ENCODE results near the gene SACM1L.
A peak's percentile ranks its signal among the peaks of the same experiment; 100 is the strongest.
"Not testable (repeated sequence)": the region's sequence is repeated elsewhere in the genome, so short reads cannot be mapped to it uniquely, and the experiment has no call there.

Gene SACM1L

DNA sequence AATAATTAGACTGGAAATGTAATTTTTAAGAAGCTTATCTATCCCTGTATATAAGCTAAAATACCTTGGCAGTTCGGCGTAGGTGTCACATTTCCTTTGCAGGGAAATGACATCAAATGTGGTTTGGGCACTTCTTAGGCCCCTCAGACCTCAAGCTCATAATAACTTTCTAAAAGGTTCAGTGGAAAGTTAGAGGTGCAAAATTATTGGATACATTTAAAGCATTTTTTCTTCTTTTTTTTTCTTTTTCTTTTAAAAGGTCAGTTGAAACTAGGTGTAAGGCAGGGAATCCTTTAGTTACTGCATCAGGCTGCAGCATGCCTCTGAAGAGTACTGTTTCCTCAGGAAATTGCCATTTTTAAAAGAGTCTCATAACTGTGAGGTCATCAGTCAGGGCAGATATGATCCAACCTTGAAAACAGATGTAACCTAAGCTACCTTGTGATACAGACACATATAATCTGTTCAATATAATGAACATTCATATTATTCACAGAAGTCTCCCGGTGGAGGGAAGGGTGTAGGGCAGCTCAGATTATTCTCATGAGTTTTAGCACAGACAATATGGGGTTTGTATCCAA is 4.8 kb downstream of the SACM1L start:
- DNase-seq = peak; percentile 34 to 41

DNA sequence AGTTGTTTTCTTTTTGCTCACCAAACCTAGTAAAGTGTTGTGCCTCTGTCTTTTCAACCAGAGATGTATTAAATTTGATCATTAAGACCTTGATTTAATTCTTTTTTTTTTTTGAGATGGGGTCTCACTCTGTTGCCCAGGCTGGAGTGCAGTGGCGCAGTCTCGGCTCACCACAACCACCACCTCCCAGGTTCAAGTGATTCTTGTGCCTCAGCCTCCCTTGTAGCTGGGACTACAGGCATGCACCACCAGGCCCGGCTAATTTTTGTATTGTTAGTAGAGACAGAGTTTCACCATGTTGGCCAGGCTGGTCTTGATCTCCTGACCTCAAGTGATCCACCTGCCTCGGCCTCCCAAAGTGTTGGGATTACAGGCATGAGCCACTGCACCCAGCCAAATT is 6.0 kb downstream of the SACM1L start:
- DNase-seq = not testable (repeated sequence)

DNA sequence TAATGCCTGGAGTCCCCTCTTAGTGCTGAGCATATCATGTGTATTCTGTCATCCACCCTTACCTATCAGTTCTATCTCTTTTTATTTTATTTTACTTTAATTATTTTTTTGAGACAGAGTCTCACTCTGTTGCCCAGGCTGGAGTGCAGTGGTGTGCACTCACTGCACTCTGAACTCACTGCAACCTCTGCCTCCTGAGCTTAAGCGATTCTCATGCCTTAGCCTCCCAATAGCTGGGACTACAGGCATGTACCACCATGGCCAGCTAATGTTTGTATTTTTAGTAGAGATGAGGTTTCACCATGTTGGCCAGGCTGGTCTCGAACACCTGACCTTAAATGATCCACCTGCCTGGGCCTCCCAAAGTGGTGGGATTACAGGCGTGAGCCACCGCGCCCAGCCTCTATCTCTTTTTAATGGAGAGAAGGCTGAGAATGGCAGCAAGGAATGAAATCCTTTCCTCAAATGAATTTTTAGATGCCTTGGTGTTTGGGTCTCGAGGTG is 11.4 kb downstream of the SACM1L start:
- DNase-seq = no peak

DNA sequence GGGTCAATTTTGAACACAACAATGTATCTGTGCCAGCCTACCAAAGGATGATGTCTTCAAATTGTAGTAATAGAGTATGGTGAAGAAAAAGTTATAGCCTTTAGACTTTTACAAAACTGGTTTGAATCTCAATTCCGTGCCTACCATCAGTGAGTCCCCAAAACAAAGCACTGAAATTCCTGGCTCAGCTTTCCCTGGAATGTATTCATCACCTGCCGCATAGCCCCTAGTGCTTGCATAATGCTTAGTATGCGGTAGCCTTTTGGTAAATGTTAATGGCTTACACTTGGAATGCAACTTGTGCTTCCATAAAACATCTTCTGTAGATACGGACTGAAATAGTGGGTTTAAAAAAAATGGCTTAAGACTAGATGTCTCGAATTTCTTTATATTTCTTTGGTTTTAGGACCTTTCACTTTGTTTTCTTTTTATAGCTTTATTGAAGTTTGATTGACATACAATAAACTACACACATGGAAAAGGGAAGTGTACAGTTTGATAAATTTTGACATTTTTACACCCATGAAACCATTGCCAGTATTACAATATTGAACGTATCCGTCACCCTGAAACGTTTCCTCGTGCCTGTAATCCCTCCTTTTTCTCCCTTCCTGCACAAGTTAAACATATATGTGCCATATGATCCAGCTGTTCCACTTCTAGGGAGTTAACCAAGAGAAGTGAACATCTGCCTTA is 12.1 kb downstream of the SACM1L start:
- no peak for DNase-seq

DNA sequence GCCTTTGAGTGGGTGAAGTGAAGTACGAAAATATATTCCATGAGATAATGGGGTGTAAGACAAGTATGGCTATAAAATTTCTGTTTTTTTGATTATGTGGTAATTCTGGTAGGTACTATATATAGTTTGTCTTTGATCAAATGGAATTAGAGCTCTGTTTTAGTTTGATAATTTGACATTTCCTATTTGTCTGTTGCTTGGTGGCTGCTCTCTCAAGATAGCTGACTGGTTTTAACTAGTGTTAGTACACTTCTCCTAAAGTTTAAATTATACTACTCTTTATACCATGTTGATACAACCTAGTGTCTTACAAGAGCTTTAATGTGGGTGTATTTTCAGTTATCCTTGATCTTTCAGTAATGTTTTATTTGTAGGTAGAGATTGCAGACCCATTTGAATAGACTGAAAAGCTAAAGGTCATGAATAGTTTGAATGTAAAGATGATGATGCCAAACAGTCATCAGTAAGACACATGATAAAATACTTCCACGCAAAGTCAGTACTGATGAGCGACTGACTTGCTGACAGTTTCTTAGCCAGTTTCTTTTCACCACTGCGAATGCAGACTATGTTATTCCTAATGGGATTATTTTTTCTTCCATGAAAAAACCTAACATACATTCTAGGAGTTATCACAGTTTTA is 15.2 kb downstream of the SACM1L start:
- DNase-seq = no peak

DNA sequence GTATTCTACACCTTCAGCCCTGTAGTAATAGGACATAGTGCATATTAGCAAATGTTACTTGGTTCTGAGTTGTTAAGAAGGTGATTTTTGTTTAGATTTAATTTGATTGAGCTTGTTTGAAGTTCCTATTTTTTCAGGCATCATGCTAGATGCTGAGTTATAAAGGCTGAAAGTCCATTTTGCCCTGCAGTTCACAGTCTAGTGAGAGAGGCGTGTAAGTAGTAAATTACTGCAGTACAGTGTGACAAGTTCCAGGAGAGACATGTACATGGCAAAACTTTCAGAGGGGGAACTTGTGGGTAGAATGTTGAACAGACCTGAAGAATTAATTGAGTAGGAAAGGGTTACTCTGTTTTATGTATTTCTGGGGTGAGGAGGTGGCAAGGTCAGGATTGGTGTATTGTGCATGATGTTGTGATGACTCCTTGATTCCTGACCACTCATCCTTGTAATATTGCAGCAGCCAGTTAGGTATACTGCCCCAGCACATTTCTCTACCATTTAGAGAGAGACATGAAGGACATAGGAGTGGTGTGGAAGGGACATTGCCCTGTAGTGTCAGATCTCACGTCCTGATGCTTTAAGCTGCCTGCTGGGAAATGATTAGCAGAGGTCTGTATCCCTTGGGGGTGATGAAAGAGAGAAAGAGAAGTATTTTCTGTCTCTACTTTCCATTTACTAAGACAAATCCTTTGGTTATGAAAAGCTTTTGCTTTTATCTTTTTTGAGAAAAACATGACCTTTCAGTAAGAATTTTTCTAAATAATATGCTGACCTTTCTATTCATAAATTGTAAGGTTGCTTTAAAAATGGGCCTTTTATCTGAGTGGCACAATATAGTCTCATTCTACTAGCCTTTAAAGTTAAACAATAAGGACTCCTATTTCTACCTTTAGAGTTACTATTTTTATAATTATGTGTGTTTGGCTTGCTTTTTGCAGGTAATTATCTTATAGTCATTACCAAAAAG is 16.9 kb downstream of the SACM1L start:
- no peak for DNase-seq

DNA sequence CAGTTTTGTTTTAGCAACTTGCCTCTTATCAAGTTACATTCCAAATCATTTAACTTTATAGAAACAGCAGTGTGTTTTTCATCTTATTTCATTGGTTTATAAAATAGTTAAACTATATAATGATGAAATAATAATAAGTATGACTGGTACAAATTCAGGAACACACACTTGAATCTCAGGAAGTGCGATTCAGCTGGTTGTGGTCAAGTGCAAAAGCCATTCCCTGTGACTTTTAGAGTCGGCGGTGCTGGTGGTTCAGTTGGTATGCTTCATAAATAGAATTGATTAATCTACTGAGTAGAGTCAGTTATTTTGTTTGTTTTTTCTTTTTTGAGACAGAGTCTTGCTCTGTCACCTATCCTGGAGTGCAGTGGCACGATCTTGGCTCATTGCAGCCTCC is 22.7 kb downstream of the SACM1L start:
- peak in 1 of 2 experiments; percentile 20 for DNase-seq

DNA sequence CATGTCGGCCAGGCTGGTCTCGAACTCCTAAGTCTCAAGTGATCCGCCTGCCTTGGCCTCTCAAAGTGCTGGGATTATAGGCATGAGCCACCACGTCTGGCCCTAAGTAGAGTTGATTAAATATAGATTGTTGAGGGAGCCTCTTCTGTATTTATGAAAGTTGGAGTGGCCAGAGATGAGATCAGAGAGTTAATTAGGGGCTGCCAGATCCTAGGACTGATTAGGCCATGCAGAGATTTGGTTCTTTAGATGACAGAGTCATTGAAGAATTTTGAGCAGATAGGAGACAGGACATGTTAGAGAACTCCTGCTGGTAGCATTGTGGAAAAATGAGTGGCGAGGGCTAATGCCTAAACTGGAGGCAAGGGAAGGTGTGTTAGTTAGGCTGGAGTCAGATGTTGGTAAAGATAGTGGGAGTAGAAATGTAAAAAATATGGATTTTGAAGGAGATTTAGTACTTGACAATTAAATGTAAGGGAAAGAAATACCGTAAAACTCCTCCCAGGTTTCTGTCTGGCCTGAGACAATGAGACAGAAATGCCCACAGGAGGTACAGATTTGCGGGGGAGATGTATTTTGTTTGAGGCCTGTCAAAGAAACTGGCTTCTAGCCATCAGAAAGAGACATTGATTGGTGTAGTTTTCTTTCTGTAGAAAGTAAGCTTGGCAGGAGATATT is 23.4 kb downstream of the SACM1L start:
- DNase-seq = no peak

DNA sequence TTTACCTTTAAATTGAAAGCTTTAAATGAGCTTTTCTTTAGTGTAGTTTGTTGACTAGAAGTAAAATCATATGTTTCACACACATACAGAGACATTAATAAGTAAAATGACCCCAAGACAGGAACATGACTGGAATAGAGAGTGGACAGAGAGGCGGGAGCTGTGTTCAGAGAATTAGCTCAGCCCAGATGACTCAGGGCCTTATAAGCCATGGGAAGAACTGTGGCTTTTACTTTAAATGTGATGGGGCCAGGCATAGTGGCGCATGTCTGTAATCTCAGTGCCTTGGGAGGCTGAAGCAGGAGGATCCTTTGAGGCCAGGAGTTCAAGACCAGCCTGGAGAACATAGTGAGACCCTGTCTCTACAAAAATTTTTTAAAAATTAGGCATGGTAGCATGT is 26.7 kb downstream of the SACM1L start:
- no peak for DNase-seq

DNA sequence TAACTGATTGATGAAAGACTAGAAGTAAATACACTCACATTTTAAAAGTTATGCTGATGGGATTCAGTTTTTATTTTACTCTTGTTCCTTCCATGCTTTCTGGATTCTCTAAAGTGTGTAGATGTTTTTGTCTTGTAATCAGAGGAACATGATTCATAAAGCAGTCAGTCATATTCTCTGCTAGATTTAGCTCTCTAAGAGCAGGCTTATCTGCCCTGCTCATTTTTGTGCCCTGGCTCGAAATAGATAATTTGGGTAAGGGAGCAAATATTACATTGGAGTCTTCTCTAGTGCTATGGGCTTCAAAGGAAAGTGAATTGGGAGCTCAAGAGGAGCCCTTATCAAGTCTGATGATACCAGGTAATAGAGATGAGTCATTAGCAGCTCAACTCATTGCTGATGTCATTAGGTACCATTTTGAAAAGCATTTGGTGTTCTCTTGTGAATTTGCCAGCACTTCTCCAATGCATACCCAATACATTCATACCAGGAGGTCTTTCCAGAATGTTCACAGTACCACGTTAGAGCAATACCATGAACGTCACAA is 27.7 kb downstream of the SACM1L start:
- no peak for DNase-seq

DNA sequence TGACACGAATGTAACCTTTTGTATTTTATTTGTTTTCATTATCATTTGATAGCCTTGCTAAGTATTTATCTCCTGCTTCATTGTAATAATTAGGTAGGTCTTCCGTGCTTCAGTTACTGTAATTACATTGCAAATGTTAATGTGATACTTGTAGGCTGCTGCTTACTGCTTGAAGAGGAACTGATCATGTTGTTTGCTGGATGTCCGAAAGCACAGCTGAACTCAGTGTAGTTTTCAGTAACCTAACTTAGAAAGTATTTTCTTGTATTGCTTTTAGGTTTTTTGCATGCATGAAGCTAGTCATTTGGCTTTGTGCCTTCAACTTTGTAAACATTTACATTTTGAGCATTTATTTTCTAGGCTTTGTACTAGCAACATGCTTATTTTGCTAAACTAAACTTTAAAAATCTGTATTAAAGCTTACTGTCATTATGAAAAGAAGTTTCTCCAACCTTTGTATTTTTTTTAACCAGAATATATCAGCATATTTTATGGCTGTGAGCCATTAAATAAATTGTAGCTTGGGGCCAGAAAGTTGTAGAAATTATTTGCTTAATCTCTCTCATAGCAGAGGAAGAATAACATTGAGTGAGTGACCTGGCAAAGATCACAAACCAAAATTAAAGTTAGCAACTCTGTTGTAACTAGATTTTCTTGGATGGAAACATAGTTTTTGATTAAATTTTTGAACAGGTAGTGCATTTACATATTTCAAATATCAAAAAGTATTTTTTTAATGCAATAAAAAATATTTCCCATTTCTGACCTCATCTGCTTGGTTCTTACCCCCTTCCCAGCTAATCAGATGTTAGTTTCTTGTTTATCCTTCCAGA is 30.7 kb downstream of the SACM1L start:
- DNase-seq = no peak

DNA sequence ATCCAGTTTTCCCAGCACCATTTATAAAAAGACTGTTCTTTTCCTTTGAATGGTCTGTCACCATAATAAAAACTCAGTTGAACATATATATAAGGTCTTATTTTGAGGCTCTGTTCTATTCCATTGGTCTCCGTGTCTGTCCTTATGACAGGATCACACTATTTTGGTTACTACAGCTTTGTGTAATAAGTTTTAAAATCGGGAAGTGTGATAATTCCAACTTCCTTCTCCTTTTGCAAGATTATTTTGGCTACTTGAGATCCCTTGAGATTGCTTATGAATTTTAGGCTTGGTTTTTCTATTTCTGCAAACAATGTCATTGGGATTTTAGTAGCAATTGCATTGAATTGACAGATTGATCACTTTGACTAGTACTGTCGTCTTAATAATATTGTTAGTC is 35.7 kb downstream of the SACM1L start:
- peak; percentile 31 to 50 for DNase-seq

DNA sequence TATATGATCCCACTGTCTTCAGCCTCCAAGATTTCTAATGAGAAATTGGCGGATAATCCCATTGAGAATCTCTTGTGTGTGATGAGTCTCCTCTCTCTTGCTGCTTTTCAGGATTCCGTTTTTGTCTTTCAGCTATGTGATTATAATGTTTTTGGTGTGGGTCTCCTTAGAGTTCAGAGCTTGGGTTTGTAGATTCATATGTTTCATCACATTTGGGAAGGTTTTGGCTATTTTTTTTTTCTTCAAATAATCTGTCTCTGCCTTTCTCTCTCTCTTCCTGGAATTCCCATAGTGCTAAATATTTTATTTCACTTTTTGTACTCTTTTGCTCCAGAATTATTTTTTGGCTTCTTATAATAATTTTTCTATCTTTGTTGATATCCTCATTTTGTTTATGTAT is 40.4 kb downstream of the SACM1L start:
- DNase-seq = no peak

DNA sequence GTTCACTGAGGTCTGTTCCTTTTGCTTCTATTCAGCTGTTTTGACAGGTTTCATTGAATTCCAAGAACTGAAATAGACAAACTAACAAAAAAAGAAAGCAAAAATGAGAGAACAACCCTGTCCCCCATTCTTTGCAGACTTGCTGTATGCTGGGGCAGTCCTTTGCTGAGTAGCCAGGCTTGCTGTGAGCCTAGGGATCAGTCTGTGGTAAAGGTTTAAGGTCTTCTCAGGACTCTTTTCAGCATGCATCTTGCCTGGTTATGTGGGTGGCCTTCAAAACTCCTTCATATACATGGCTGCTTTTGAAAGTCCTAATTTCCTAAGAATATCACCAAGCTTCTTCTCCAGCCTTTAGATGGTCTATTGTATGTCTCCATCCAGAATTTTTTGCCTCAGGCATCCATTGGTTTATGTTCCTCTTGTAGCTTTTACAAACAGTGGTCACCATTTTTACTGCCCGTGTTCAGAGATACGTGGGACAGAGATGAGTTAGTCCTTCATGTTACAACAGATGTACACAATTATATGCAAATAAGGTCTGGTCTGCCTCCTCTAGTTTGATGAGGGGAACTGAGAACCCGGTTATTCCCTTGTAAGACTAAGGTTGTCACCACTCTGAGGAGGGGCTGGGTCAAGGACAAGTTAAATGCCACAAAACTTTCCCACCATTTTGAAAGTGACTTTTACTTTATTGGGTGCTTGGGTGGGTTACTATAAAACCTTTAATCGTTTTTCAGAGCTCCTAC is 41.4 kb downstream of the SACM1L start:
- DNase-seq = no peak

DNA sequence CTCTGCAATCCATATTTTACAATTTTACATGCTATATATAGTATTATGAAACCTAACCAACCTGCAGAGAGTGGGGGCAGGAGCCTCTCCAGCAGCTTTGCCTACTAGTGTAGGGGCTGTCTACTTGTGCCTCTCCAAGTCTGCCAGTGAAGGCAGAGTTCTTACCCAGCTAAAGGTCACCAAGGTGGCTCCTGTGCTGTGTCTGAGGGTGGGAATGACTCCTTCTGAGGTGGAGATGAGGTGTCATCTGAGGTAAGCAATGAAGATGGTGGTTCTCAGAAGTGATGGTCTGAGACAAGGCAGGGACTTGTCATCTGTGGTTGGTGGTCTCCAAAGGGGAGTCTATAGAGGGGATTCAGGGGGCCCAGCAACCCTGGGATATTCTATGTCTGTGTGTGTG is 47.5 kb downstream of the SACM1L start:
- no peak for DNase-seq

DNA sequence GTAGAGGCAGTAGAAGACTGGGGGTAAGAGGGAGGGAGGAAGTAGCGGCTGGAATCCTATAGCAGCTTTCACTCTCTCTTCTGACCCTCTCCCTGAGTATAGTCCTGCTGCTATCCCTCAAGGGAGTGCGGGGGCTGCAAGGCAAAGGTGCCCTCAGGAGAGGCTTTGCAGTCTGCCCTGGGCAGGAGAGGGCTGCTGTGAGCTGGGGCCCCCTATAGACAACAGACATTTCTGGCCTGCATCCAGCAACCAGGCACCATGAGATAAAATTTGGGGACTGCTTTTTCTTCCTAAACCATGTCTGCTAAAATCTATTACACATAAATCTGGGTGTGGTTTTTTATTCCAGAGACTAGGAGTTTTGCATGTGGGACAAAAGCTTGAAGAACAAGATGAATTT is 48.0 kb downstream of the SACM1L start:
- no peak for DNase-seq

DNA sequence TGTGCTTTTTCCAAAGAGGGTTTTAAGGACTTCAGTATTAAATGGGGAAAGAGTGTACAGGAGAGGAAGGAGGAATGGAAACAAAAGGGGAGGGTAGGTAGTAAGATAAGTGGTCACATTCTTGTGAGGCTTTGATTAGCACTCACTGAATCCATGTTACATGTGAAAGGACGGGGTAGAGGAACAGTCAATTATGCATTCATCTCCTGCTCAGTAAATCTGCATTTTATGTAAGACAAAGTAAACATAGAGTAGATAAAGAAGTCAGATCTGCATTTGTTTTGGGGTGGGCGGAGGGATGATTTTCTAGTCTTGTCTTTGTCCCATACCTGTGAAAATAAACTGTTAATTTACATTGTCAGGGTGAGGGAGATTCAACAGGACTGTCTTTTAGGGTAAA is 50.8 kb downstream of the SACM1L start:
- DNase-seq = no peak

DNA sequence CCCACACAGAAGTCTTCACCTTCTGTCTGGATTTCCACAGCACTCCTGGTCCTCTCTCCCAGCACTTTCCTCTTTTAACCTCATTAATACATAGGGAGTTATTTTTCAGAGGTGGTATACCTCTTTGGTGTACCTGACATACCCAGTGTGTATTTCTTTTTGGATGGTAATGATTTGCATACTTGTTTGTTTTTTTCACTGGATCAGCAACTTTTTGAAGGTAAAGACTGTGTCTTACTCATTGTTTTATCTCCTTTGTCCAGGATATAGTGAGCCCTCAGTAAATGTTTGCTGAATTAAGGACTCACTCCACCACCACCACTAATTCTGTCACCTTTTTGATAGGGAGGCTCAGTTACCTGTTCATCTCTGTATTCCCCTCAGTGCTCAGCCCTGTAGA is 52.1 kb downstream of the SACM1L start:
- no peak for DNase-seq

DNA sequence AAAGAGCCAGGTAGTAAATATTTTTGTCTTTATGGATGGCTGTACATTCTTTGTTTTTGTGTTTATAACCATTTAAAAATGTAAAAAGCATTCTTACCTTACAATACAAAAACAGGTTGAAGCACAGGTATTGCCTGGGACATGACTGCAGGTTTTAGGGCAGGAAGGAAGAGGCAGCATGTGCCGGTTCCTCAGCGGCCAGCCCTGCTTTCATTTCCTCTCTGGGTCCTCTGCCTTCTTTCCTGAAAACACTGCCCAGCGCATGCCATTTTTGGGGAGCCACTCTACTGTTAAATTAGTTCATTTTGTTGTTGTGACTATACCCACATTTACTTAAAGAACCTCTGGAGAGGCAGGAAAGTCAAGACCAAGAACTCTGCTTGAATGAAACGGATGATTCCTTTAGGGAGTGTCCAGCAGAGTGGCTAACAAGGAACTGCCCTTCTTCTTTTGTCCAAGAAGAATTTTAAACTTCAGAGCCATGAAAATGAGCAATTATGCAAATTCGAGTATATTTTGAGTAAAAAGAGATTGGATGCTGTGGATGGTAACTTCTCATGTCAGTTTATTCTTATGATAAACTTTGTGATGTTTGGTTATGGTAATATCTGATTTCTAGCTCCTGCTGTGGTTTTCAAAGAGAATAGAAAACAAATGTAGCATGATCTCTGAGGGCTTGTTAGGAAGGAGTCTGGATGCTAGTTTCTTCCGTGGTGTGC is 52.7 kb downstream of the SACM1L start:
- peak in 1 of 2 experiments; percentile 7 for DNase-seq

All from Kasumi-1 (cell line).